ENCODE data around the gene ALDH8A1.
A peak's percentile ranks its signal among the peaks of the same experiment; 100 is the strongest.

Gene ALDH8A1

GRCh38 chr6:134949927-134950326 lies at the start of gene ALDH8A1:
Gene ALDH8A1, minus strand, starts transcription at chr6:134950101. Its CDS starts 48 bp downstream, at chr6:134950053.
- Mint-ChIP-seq H3K27me3 (ENCODE audit: low read depth) (no peaks in the 10 kb centered on the region), H3K9me3 (peaks cover 4% of the 10 kb centered on the region), H3K27ac (peak within 1 kb of the TSS in 2 of 3 experiments; percentile 47 to 51), H3K4me1 (no peaks in the 10 kb centered on the region), H3K36me3 (ENCODE audit: low read depth) (no peaks in the 10 kb centered on the region), H3K4me3 (peak within 1 kb of the TSS; percentile 26 to 57 (median 52))
- no peak for TF ChIP-seq CTCF (IDR thresholded peaks at IDR 0.05; ENCODE audit: unreplicated experiment in 3 of 3)

- Mint-ChIP-seq H3K36me3 (ENCODE audit: low read depth) (peaks cover 16% of the 10 kb centered on the region), H3K4me3 (no peak overlapping the region), H3K4me1 (no peaks in the 10 kb centered on the region), H3K27me3 (ENCODE audit: low read depth) (no peaks in the 10 kb centered on the region), H3K27ac (no peak overlapping the region), H3K9me3 (no peaks in the 10 kb centered on the region)
- TF ChIP-seq CTCF (IDR thresholded peaks at IDR 0.05; ENCODE audit: unreplicated experiment in 3 of 3): no peak
Measured at GRCh38 chr6:134999107-134999506, 49.2 kb upstream of the ALDH8A1 start.

GRCh38 chr6:134997133-134997995 lies 47.5 kb upstream of the ALDH8A1 start:
- Mint-ChIP-seq H3K9me3 (no peaks in the 10 kb centered on the region), H3K4me1 (no peaks in the 10 kb centered on the region), H3K27me3 (ENCODE audit: low read depth) (no peaks in the 10 kb centered on the region), H3K4me3 (no peak overlapping the region), H3K27ac (no peak overlapping the region), H3K36me3 (ENCODE audit: low read depth) (peaks cover 21% of the 10 kb centered on the region)
- no peak for TF ChIP-seq CTCF (IDR thresholded peaks at IDR 0.05; ENCODE audit: unreplicated experiment in 3 of 3)

- Mint-ChIP-seq H3K36me3 (ENCODE audit: low read depth) (peaks cover 25% of the 10 kb centered on the region), H3K27me3 (ENCODE audit: low read depth) (no peaks in the 10 kb centered on the region)
- no peak for TF ChIP-seq CTCF (IDR thresholded peaks at IDR 0.05; ENCODE audit: unreplicated experiment in 3 of 3)
Measured at GRCh38 chr6:134995536-134995935, 45.6 kb upstream of the ALDH8A1 start.

GRCh38 chr6:134994431-134994830 lies 44.5 kb upstream of the ALDH8A1 start:
- Mint-ChIP-seq H3K27me3 (ENCODE audit: low read depth) (no peaks in the 10 kb centered on the region), H3K36me3 (ENCODE audit: low read depth) (peaks cover 28% of the 10 kb centered on the region), H3K4me3 (no peak overlapping the region), H3K9me3 (no peaks in the 10 kb centered on the region), H3K4me1 (no peaks in the 10 kb centered on the region), H3K27ac (no peak overlapping the region)
- TF ChIP-seq CTCF (IDR thresholded peaks at IDR 0.05; ENCODE audit: unreplicated experiment in 3 of 3): no peak

More at GRCh38 chr6:134995536-134995935, 45.6 kb upstream of the ALDH8A1 start:
- Mint-ChIP-seq H3K27ac (no peak overlapping the region), H3K4me1 (no peaks in the 10 kb centered on the region), H3K9me3 (no peaks in the 10 kb centered on the region), H3K4me3 (no peak overlapping the region)

- H3K4me1 Mint-ChIP-seq: no peaks in the 10 kb centered on the region
Measured at GRCh38 chr6:134992155-134992554, 42.3 kb upstream of the ALDH8A1 start.

More at GRCh38 chr6:134992155-134992554, 42.3 kb upstream of the ALDH8A1 start:
- Mint-ChIP-seq H3K4me3 (no peak overlapping the region), H3K27me3 (ENCODE audit: low read depth) (no peaks in the 10 kb centered on the region), H3K27ac (no peak overlapping the region), H3K9me3 (no peaks in the 10 kb centered on the region), H3K36me3 (ENCODE audit: low read depth) (peaks cover 37% of the 10 kb centered on the region)
- no peak for TF ChIP-seq CTCF (IDR thresholded peaks at IDR 0.05; ENCODE audit: unreplicated experiment in 3 of 3)

Data from nephron (organoid).